H9 (cell line): ENCODE measurements around the gene LIMS1. TPM values are rescaled to one million over a fixed set of nuclear protein-coding genes. Genes with fewer than 3 reads are reported as not detected.

Source experiments
- DNase-seq: peaks from one replicate; pipeline ENCODE4 v3.0.0-alpha.2; 2017
- H2AFZ ChIP-seq: one replicate; pipeline ENCODE4 v1.6.1; 2013; ENCODE audit warnings: mild to moderate bottlenecking, low read length, control low read depth, moderate library complexity
- H2AK5ac ChIP-seq: 2 replicates; pipeline ENCODE4 v1.6.1; 2013; ENCODE audit warnings: low read length, control low read depth, mixed read lengths; ENCODE audit not compliant: insufficient read length
- H2BK120ac ChIP-seq: one replicate; pipeline ENCODE4 v1.6.1; 2013; ENCODE audit warnings: low read depth, mild to moderate bottlenecking, low read length, control low read depth, inconsistent platforms; ENCODE audit not compliant: poor library complexity, severe bottlenecking
- H2BK12ac ChIP-seq: 2 replicates; pipeline ENCODE4 v1.6.1; 2013; ENCODE audit warnings: low read length, control low read depth, mixed read lengths, low read depth; ENCODE audit not compliant: insufficient read length
- H2BK15ac ChIP-seq: 2 replicates; pipeline ENCODE4 v1.6.1; 2013; ENCODE audit warnings: low read depth, low read length, control low read depth
- H2BK20ac ChIP-seq: one replicate; pipeline ENCODE4 v1.6.1; 2013; ENCODE audit warnings: low read depth, mild to moderate bottlenecking, low read length, control low read depth, inconsistent platforms; ENCODE audit not compliant: poor library complexity, severe bottlenecking
- H2BK5ac ChIP-seq: 2 replicates; pipeline ENCODE4 v1.6.1; 2013; ENCODE audit warnings: low read length, control low read depth, mixed read lengths; ENCODE audit not compliant: insufficient read length
- H3K14ac ChIP-seq: 2 replicates; pipeline ENCODE4 v1.6.1; 2013; ENCODE audit warnings: low read length, control low read depth; ENCODE audit not compliant: insufficient read depth
- H3K18ac ChIP-seq: 2 replicates; pipeline ENCODE4 v1.6.1; 2013; ENCODE audit warnings: low read depth, mild to moderate bottlenecking, mixed read lengths, low read length, control low read depth; ENCODE audit not compliant: insufficient read length
- H3K23ac ChIP-seq: 2 replicates; pipeline ENCODE4 v1.6.1; 2013; ENCODE audit warnings: low read length, control low read depth, mixed read lengths, low read depth; ENCODE audit not compliant: insufficient read length
- H3K23me2 ChIP-seq: 2 replicates; pipeline ENCODE4 v1.6.1; 2013; ENCODE audit warnings: low read depth, mild to moderate bottlenecking, mixed read lengths, low read length, control low read depth; ENCODE audit not compliant: insufficient read length, poor library complexity, severe bottlenecking
- H3K27ac ChIP-seq: 2 replicates; pipeline ENCODE4 v1.5.1; 2013; ENCODE audit warnings: low read length, control low read depth, mixed read lengths, low read depth; ENCODE audit not compliant: insufficient read length
- H3K27me3 ChIP-seq: 2 replicates; pipeline ENCODE4 v1.6.1; 2013; ENCODE audit warnings: low read length, control low read depth, inconsistent platforms; ENCODE audit not compliant: insufficient read depth
- H3K4ac ChIP-seq: 2 replicates; pipeline ENCODE4 v1.6.1; 2013; ENCODE audit warnings: low read depth, mild to moderate bottlenecking, control low read depth, inconsistent platforms, low read length, moderate library complexity
- H3K4me1 ChIP-seq: 2 replicates; pipeline ENCODE4 v1.6.1; 2013; ENCODE audit warnings: low read length, control low read depth, inconsistent platforms; ENCODE audit not compliant: insufficient read depth
- H3K4me2 ChIP-seq: 2 replicates; pipeline ENCODE4 v1.6.1; 2013; ENCODE audit warnings: low read length, control low read depth, mixed read lengths; ENCODE audit not compliant: insufficient read length, insufficient read depth
- H3K56ac ChIP-seq: 2 replicates; pipeline ENCODE4 v1.6.1; 2013; ENCODE audit warnings: low read depth, mild to moderate bottlenecking, mixed read lengths, low read length, control low read depth; ENCODE audit not compliant: insufficient read length
- H3K79me1 ChIP-seq: 2 replicates; pipeline ENCODE4 v1.6.1; 2013; ENCODE audit warnings: low read depth, mild to moderate bottlenecking, moderate library complexity, low read length, control low read depth, inconsistent platforms; ENCODE audit not compliant: insufficient read depth, poor library complexity, severe bottlenecking
- H3K79me2 ChIP-seq: 2 replicates; pipeline ENCODE4 v1.6.1; 2013; ENCODE audit warnings: low read length, control low read depth, inconsistent platforms; ENCODE audit not compliant: insufficient read depth
- H3K9ac ChIP-seq: 2 replicates; pipeline ENCODE4 v1.6.1; 2013; ENCODE audit warnings: low read length, control low read depth, mixed read lengths; ENCODE audit not compliant: insufficient read length; ENCODE audit errors: extremely low read depth
- H3K9me3 ChIP-seq: one replicate; pipeline ENCODE4 v1.6.1; 2013; ENCODE audit warnings: low read depth, low read length, inconsistent platforms; ENCODE audit not compliant: control insufficient read depth
- H3T11ph ChIP-seq: one replicate; pipeline ENCODE4 v1.6.1; 2013; ENCODE audit warnings: mild to moderate bottlenecking, low read length, control low read depth, inconsistent platforms
- H4K20me1 ChIP-seq: one replicate; pipeline ENCODE4 v1.6.1; 2013; ENCODE audit not compliant: control insufficient read depth, insufficient read length, insufficient read depth
- H4K5ac ChIP-seq: 2 replicates; pipeline ENCODE4 v1.6.1; 2013; ENCODE audit warnings: low read depth, mild to moderate bottlenecking, mixed read lengths, low read length, control low read depth; ENCODE audit not compliant: insufficient read length
- H4K8ac ChIP-seq: replicated peaks from 2 replicates; pipeline ENCODE4 v1.6.1; 2013; ENCODE audit warnings: low read length, control low read depth, mixed read lengths, low read depth; ENCODE audit not compliant: insufficient read length
- H4K91ac ChIP-seq: 2 replicates; pipeline ENCODE4 v1.6.1; 2013; ENCODE audit warnings: low read depth, mild to moderate bottlenecking, moderate library complexity, mixed read lengths, low read length, control low read depth; ENCODE audit not compliant: insufficient read length
- H3K27ac Mint-ChIP-seq, 3 experiments: 2 replicates in 2 of 3; 3 replicates in 1 of 3; pipeline ENCODE4 v1.8.0; 2020 to 2021; ENCODE audit warnings: mixed read lengths in 3 of 3, mild to moderate bottlenecking in 1 of 3, moderate library complexity in 1 of 3
- H3K27me3 Mint-ChIP-seq: 2 replicates; pipeline ENCODE4 v1.8.0; 2021; ENCODE audit warnings: low read depth, mild to moderate bottlenecking, moderate library complexity, mixed read lengths
- H3K36me3 Mint-ChIP-seq, 3 experiments: 2 replicates in 2 of 3; 3 replicates in 1 of 3; pipeline ENCODE4 v1.8.0; 2020 to 2021; ENCODE audit warnings: low read depth in 3 of 3, mixed read lengths in 3 of 3; ENCODE audit not compliant: insufficient read depth in 1 of 3
- H3K4me1 Mint-ChIP-seq, 2 experiments: 2 replicates each; pipeline ENCODE4 v1.8.0; 2020; ENCODE audit warnings: mixed read lengths in 2 of 2
- H3K4me3 Mint-ChIP-seq, 2 experiments: 2 replicates in 1 of 2; 3 replicates in 1 of 2; pipeline ENCODE4 v1.8.0; 2020 to 2021; ENCODE audit warnings: mild to moderate bottlenecking in 2 of 2, mixed read lengths in 2 of 2, moderate library complexity in 1 of 2
- H3K9me3 Mint-ChIP-seq, 2 experiments: 2 replicates in 1 of 2; 3 replicates in 1 of 2; pipeline ENCODE4 v1.8.0; 2020; ENCODE audit warnings: mild to moderate bottlenecking in 2 of 2, mixed read lengths in 2 of 2, moderate library complexity in 1 of 2
- WGBS: extraction: QIAGEN DNeasy Blood & Tissue Kit; methylation state at CpG from one replicate; pipeline ENCODE4 v1.1.7; 2013; ENCODE audit warnings: missing lambda C conversion rate, low lambda C conversion rate, mixed read lengths; ENCODE audit not compliant: insufficient read length; ENCODE audit errors: extremely low coverage; 5-methylcytosine and 5-hydroxymethylcytosine counted together
- total RNA-seq: library from RNA; stranded (reverse); gene quantifications from 2 replicates; pipeline ENCODE4 v1.2.1, GENCODE V29; 2021
- TF ChIP-seq, protein P1 (sequence below): fragments of 200-600 bp; sonication (generic); conservative IDR thresholded peaks from 3 replicates; pipeline ENCODE4 v1.8.0; 2021; ENCODE audit warnings: antibody characterized with exemption, mild to moderate bottlenecking

The LIMS1 gene
- total RNA-seq, 1 experiment from 2014 or later = 37.7 TPM

DNA sequence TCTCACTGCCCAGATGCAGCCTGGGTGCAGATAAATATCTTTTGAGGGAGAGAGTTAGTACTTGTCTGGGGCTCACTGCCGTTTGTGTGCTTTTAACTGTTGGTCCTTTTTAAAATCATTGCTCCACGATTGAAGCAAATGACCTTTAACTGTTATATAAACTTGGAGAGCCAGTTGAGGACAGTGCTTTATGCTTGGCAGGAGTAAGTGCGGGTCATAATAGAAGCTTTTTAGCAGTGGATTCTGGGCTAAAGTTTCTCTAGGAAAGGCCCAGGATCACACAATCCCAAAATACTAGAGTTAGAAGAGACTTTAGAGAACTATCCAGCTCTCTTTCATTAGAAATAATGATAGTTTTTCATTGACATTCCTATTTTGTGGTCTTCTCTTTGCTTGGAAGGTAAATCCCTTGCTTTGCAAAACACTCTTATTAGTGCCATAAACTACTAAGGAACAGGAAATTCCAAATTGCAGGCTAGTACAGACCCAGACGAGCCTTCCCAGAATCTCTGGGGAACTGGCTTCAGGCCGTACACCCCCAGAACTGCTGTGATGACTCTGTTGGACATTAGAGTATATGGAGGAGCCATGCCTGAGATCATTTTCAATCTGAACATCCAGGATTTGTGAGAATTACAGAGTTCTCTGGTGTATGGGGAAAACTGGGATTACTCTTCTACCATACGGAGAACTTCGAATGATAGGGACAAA lies 19.1 kb downstream of the LIMS1 start:
- DNase-seq = no peak
- Histone ChIP-seq H2AFZ (no peak overlapping the region), H3K4ac (no peak overlapping the region), H3K9ac (no peak overlapping the region), H2BK120ac (no peak overlapping the region), H3T11ph (no peak overlapping the region), H3K18ac (no peak overlapping the region), H3K56ac (no peak overlapping the region), H2BK5ac (no peak overlapping the region), H2AK5ac (no peak overlapping the region), H3K14ac (no peak overlapping the region), H4K91ac (no peak overlapping the region), H3K23ac (no peak overlapping the region), H3K23me2 (no peaks in the 10 kb centered on the region), H3K79me1 (no peaks in the 10 kb centered on the region), H4K20me1 (no peaks in the 10 kb centered on the region), H3K27ac (no peak overlapping the region), H3K4me2 (no peak overlapping the region), H3K79me2 (peaks cover 9% of the 10 kb centered on the region; the same call in 1 of the 2 replicates), H4K5ac (no peak overlapping the region), H2BK12ac (no peak overlapping the region), H3K4me1 (peaks cover 13% of the 10 kb centered on the region; the same call in 1 of the 2 replicates), H3K27me3 (no peaks in the 10 kb centered on the region), H2BK15ac (no peak overlapping the region), H2BK20ac (no peak overlapping the region), H3K9me3 (no peaks in the 10 kb centered on the region), H4K8ac (no peak overlapping the region)
- Mint-ChIP-seq H3K9me3 (no peaks in the 10 kb centered on the region), H3K27me3 (no peaks in the 10 kb centered on the region), H3K27ac (peak overlapping the region in 1 of 3 experiments; percentile 92; a peak in 2 of 7 replicates), H3K36me3 (no peaks in the 10 kb centered on the region), H3K4me1 (peaks cover 2 to 22% of the 10 kb centered on the region in 2 experiments; a peak in 2 of 4 replicates), H3K4me3 (no peak overlapping the region)
- no CpG with 5 or more reads among the region's 7 CpGs for WGBS
- TF ChIP-seq, protein P1, sequence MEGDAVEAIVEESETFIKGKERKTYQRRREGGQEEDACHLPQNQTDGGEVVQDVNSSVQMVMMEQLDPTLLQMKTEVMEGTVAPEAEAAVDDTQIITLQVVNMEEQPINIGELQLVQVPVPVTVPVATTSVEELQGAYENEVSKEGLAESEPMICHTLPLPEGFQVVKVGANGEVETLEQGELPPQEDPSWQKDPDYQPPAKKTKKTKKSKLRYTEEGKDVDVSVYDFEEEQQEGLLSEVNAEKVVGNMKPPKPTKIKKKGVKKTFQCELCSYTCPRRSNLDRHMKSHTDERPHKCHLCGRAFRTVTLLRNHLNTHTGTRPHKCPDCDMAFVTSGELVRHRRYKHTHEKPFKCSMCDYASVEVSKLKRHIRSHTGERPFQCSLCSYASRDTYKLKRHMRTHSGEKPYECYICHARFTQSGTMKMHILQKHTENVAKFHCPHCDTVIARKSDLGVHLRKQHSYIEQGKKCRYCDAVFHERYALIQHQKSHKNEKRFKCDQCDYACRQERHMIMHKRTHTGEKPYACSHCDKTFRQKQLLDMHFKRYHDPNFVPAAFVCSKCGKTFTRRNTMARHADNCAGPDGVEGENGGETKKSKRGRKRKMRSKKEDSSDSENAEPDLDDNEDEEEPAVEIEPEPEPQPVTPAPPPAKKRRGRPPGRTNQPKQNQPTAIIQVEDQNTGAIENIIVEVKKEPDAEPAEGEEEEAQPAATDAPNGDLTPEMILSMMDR = no peak
